Psoas muscle (tissue), 8 donors: ENCODE measurements around the gene LSM11. TPM values are rescaled to one million over a fixed set of nuclear protein-coding genes. Genes with fewer than 3 reads are reported as not detected.

Source experiments
- ATAC-seq, 4 donors: fragments of 200-7000 bp; cut with Tn5 transposase; one replicate each; pipeline ENCODE4 v1.9.1; 2020; ENCODE audit warnings: moderate library complexity in 3 of 4, mild to moderate bottlenecking in 2 of 4
- DNase-seq, 2 donors: peaks; one replicate each; pipeline ENCODE4 v3.0.0-alpha.2; 2020
- H3K27ac ChIP-seq: fragments of 200-600 bp; one replicate; pipeline ENCODE4 v1.8.0; 2022
- H3K27me3 ChIP-seq, 3 donors: fragments of 200-600 bp in 1 of 3; one replicate each; pipeline versions ENCODE4 v1.6.1 to v1.8.0; 2013 to 2022; ENCODE audit warnings: low read length in 2 of 3, mild to moderate bottlenecking in 2 of 3, moderate library complexity in 1 of 3; ENCODE audit not compliant: insufficient read depth in 3 of 3
- H3K36me3 ChIP-seq, 2 donors: fragments of 200-600 bp in 1 of 2; one replicate each; pipeline versions ENCODE4 v1.6.1 to v1.8.0; 2013 to 2022; ENCODE audit warnings: low read depth in 1 of 2, mild to moderate bottlenecking in 1 of 2, moderate library complexity in 1 of 2; ENCODE audit not compliant: insufficient read depth in 1 of 2
- H3K4me1 ChIP-seq: fragments of 200-600 bp; one replicate; pipeline ENCODE4 v1.8.0; 2022
- H3K4me3 ChIP-seq: fragments of 200-600 bp; one replicate; pipeline ENCODE4 v1.8.0; 2022; ENCODE audit warnings: mild to moderate bottlenecking
- H3K9me3 ChIP-seq: fragments of 200-600 bp; one replicate; pipeline ENCODE4 v1.8.0; 2022
- WGBS, 3 donors: extraction: QIAGEN DNeasy Blood & Tissue Kit; methylation state at CpG; one replicate each; pipeline versions ENCODE4 v1.1.6 to v1.1.7; 2013; 5-methylcytosine and 5-hydroxymethylcytosine counted together
- intact Hi-C, 2 donors: fragments of 100-400 bp; cut with DNase I; formaldehyde crosslinking; loops; one replicate each; pipeline versions ENCODE4 v1.11.0 to v1.14.2; 2022
- polyA plus RNA-seq, 3 donors: library from polyadenylated mRNA; stranded (reverse); fragments of 200-250 nt; gene quantifications; one replicate each; pipeline ENCODE4 v1.2.3, GENCODE V29; 2013
- total RNA-seq, 4 donors: library from RNA; stranded (reverse); fragmentation: NEBNext Ultra II Directional in 2 of 4; extraction: Animal tissue kit (Norgen Biotek cat#: 25700) in 2 of 4; gene quantifications; one replicate each; pipeline versions ENCODE4 v1.2.1 to v1.2.4, GENCODE V29; 2021 to 2023
- TF ChIP-seq, protein P1 (sequence below): fragments of 200-600 bp; IDR thresholded peaks from one replicate; pipeline ENCODE4 v1.8.0; 2022; ENCODE audit warnings: antibody characterized with exemption
- donor health status: healthy with polysubstance abuse.
- donor health status: DM: no; HTN: no; CAD: no; lungs with moderate emphysema.
- donor health status: Bipolar disorder and iron deficiency.
- donor health status: healthy.
- donor health status: DM: yes; HTN: yes; CAD: no.
- donor health status: DM: no; HTN: no; CAD: no.
- donor health status: DM: no; HTN: no; CAD: no.
- donor health status: DM: yes; HTN: yes; CAD: no.

The LSM11 gene
- total and polyA plus RNA-seq, 7 donors = 1.0 to 2.2 (median 1.8) TPM

DNA sequence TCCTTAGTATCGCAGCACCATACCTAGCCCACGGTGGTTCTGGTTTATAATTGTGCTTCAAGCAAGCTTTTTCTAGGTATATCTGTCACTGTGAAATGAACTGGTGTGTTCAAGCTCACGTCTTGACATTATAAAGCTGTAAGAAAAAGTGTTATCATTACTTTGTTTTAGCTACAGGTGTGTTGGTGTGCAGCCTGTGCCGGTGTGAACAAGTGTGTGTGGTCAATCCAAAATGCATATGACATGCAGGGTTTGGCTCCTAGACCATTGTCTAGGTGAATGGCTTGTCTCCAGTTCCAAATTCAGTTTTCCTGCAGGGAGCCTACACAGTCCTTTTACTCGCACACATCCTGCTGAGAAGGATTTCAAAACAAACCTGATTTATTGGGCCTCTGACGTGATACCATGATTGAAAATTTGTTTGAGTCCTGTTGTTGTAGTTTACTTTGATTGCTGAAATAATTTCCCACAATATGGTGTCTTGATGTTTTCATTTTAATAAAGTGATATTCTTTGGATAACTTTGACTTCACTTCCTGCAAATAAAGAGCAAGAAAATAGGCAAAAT, 3.7 kb downstream of the LSM11 start:
- no peak overlapping the region for H3K4me3 ChIP-seq
- peaks cover 0 to 11% of the 10 kb centered on the region in 2 donors for H3K36me3 ChIP-seq
- intact Hi-C loops = loop anchor here in 1 of 2 donors (10.0 kb wide), 2 partner anchors 312 to 602 kb away; partner anchors contain the start of gene MED7
- H3K4me1 ChIP-seq = peaks cover 17% of the 10 kb centered on the region
- DNase-seq (no peak), ATAC-seq (no peak)
- TF ChIP-seq, protein P1, sequence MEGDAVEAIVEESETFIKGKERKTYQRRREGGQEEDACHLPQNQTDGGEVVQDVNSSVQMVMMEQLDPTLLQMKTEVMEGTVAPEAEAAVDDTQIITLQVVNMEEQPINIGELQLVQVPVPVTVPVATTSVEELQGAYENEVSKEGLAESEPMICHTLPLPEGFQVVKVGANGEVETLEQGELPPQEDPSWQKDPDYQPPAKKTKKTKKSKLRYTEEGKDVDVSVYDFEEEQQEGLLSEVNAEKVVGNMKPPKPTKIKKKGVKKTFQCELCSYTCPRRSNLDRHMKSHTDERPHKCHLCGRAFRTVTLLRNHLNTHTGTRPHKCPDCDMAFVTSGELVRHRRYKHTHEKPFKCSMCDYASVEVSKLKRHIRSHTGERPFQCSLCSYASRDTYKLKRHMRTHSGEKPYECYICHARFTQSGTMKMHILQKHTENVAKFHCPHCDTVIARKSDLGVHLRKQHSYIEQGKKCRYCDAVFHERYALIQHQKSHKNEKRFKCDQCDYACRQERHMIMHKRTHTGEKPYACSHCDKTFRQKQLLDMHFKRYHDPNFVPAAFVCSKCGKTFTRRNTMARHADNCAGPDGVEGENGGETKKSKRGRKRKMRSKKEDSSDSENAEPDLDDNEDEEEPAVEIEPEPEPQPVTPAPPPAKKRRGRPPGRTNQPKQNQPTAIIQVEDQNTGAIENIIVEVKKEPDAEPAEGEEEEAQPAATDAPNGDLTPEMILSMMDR = no peak
- no peak overlapping the region for H3K27ac ChIP-seq
- WGBS, 3 donors = 82 to 83% (median 83%) methylated on average over 6 of the region's 6 CpGs
- no peaks in the 10 kb centered on the region for H3K9me3 ChIP-seq
- H3K27me3 ChIP-seq = no peaks in the 10 kb centered on the region

GRCh38 chr5:157747766-157748700, 4.5 kb downstream of the LSM11 start:
- ATAC-seq (no peak), DNase-seq (no peak)
- TF ChIP-seq, protein P1 = no peak
- H3K4me1 ChIP-seq = peaks cover 14% of the 10 kb centered on the region
- no peaks in the 10 kb centered on the region for H3K27me3 ChIP-seq
- H3K9me3 ChIP-seq = no peaks in the 10 kb centered on the region
- no peak overlapping the region for H3K4me3 ChIP-seq
- H3K36me3 ChIP-seq = peaks cover 0 to 19% of the 10 kb centered on the region in 2 donors
- 77 to 90% (median 77%) methylated on average over 8 of the region's 8 CpGs for WGBS, 3 donors
- intact Hi-C loops = loop anchor here in 1 of 2 donors (10.0 kb wide), 2 partner anchors 313 to 603 kb away; partner anchors contain the start of gene MED7
- no peak overlapping the region for H3K27ac ChIP-seq

GRCh38 chr5:157748760-157749461, 5.4 kb downstream of the LSM11 start:
- intact Hi-C loops = loop anchor here in 1 of 2 donors (10.0 kb wide), 2 partner anchors 314 to 604 kb away; partner anchors contain the start of gene MED7
- peaks cover 12% of the 10 kb centered on the region for H3K4me1 ChIP-seq
- DNase-seq (no peak), ATAC-seq (no peak)
- 77 to 87% (median 80%) methylated on average over 4 of the region's 4 CpGs for WGBS, 3 donors
- TF ChIP-seq, protein P1 = no peak
- no peaks in the 10 kb centered on the region for H3K9me3 ChIP-seq
- H3K27ac ChIP-seq = no peak overlapping the region
- H3K27me3 ChIP-seq = no peaks in the 10 kb centered on the region
- H3K4me3 ChIP-seq = no peak overlapping the region
- peaks cover 0 to 27% of the 10 kb centered on the region in 2 donors for H3K36me3 ChIP-seq

GRCh38 chr5:157749462-157749799, 5.9 kb downstream of the LSM11 start:
- H3K36me3 ChIP-seq = peaks cover 0 to 32% of the 10 kb centered on the region in 2 donors
- intact Hi-C loops = loop anchor here in 1 of 2 donors (10.0 kb wide), 2 partner anchors 315 to 605 kb away; partner anchors contain the start of gene MED7
- H3K9me3 ChIP-seq = no peaks in the 10 kb centered on the region
- no peak overlapping the region for H3K4me3 ChIP-seq
- H3K27ac ChIP-seq = no peak overlapping the region
- DNase-seq (no peak), ATAC-seq (no peak)
- peaks cover 11% of the 10 kb centered on the region for H3K4me1 ChIP-seq
- TF ChIP-seq, protein P1 = no peak
- 86 to 91% (median 87%) methylated on average over 11 of the region's 11 CpGs for WGBS, 3 donors
- no peaks in the 10 kb centered on the region for H3K27me3 ChIP-seq
